Measurements from ENCODE around the gene HOOK1. TPM values are rescaled to one million over a fixed set of nuclear protein-coding genes. Genes with fewer than 3 reads are reported as not detected.

HOOK1 gene
- total and polyA plus RNA-seq, 2 donors (not counting 3 experiments of a cell fraction or from before 2014, with no cell fraction given), result not detected

GRCh38 chr1:59898927-59899326 lies 84.2 kb downstream of the HOOK1 start:
- Histone ChIP-seq H3K4me2 (ENCODE audit: insufficient read depth, low read length) (no peak overlapping the region), H3K9me1 (replicated peaks; ENCODE audit: control insufficient read depth, extremely low read depth, insufficient read depth, low read length) (no peaks in the 10 kb centered on the region), H3K36me3 (ENCODE audit: control insufficient read depth in 2 of 2, extremely low read depth in 1 of 2, insufficient read depth in 2 of 2, low read length in 2 of 2) (no peaks in the 10 kb centered on the region), H3K27ac (ENCODE audit: insufficient read depth, low read depth, low read length) (no peak overlapping the region), H3K27me3 (ENCODE audit: control insufficient read depth in 2 of 2, insufficient read depth in 2 of 2, low read length in 2 of 2) (no peaks in the 10 kb centered on the region), H4K20me1 (replicated peaks; ENCODE audit: control insufficient read depth, extremely low read depth, insufficient read depth, low read length) (no peaks in the 10 kb centered on the region), H3K4me1 (ENCODE audit: control insufficient read depth, extremely low read depth, insufficient read depth, low read length) (no peaks in the 10 kb centered on the region), H3K9ac (replicated peaks; ENCODE audit: extremely low read depth, insufficient read depth, low read length) (no peak overlapping the region), H3K79me2 (ENCODE audit: control insufficient read depth, insufficient read depth, low read length) (no peaks in the 10 kb centered on the region), H2AFZ (ENCODE audit: low read depth, low read length) (no peak overlapping the region), H3K4me3 (replicated peaks in 1 of 3; ENCODE audit: insufficient read depth in 1 of 3, low read depth in 1 of 3, low read length in 3 of 3) (no peak overlapping the region), H3K9me3 (replicated peaks; ENCODE audit: control insufficient read depth, insufficient read depth, low read length) (no peaks in the 10 kb centered on the region)
- BruUV-seq (replicated peaks), result no TSS peak
- intact Hi-C loops (cut with micrococcal nuclease), result no loop called here
- no peak for DNase-seq (ENCODE audit: low read depth, low spot score)
- dilution Hi-C loops (cut with MboI; ENCODE audit: extremely low pct_ligation_motif_present, low sequenced_read_pairs), result no loop called here
- FAIRE-seq, result no peak
- ChIA-PET POLR2A (no interaction called here), CTCF (interaction anchor here (1.5 kb wide), 1 partner anchor 49 kb away, joined by 5 read pairs; no protein-coding TSS in a partner anchor)
- TF ChIP-seq CTCF (IDR thresholded peaks at IDR 0.05; ENCODE audit: extremely low read depth in 1 of 2, insufficient read depth in 1 of 2, low read depth in 1 of 2, low read length in 2 of 2), result no peak

DNA sequence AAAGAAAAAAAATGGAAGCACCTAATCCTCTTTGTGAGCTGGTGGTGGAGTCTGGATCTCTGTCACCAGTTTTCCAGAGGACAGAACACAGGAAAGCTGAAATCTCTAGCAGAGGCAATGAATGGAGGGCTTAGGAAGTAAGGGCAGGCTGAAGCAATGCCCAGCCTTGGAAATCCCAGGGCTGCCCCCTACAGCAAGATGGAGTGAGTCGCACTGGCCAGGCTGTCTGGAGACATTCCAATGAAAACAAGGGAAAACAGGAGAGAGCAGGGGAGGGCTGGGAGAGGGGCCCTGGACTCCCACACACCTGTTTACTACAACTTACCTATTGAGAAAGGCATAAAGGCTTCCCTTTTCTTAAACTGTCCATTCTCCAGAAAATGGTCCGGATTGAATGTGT lies 85.9 kb downstream of the HOOK1 start:
- no TSS peak for BruUV-seq (replicated peaks)
- POLR2A ChIA-PET, result no interaction called here
- Histone ChIP-seq H3K79me2 (ENCODE audit: control insufficient read depth, insufficient read depth, low read length) (no peaks in the 10 kb centered on the region), H3K9me3 (replicated peaks; ENCODE audit: control insufficient read depth, insufficient read depth, low read length) (no peaks in the 10 kb centered on the region), H4K20me1 (replicated peaks; ENCODE audit: control insufficient read depth, extremely low read depth, insufficient read depth, low read length) (no peaks in the 10 kb centered on the region), H3K36me3 (ENCODE audit: control insufficient read depth in 2 of 2, extremely low read depth in 1 of 2, insufficient read depth in 2 of 2, low read length in 2 of 2) (no peaks in the 10 kb centered on the region), H3K9me1 (replicated peaks; ENCODE audit: control insufficient read depth, extremely low read depth, insufficient read depth, low read length) (no peaks in the 10 kb centered on the region), H3K27me3 (ENCODE audit: control insufficient read depth in 2 of 2, insufficient read depth in 2 of 2, low read length in 2 of 2) (no peaks in the 10 kb centered on the region), H3K4me3 (replicated peaks in 1 of 3; ENCODE audit: insufficient read depth in 1 of 3, low read depth in 1 of 3, low read length in 3 of 3) (no peak overlapping the region), H3K4me2 (ENCODE audit: insufficient read depth, low read length) (no peak overlapping the region), H2AFZ (ENCODE audit: low read depth, low read length) (no peak overlapping the region), H3K4me1 (ENCODE audit: control insufficient read depth, extremely low read depth, insufficient read depth, low read length) (no peaks in the 10 kb centered on the region), H3K9ac (replicated peaks; ENCODE audit: extremely low read depth, insufficient read depth, low read length) (no peak overlapping the region), H3K27ac (ENCODE audit: insufficient read depth, low read depth, low read length) (no peak overlapping the region)
- FAIRE-seq (no peak), DNase-seq (ENCODE audit: low read depth, low spot score) (no peak)
- CTCF ChIA-PET, result interaction anchor here (1.4 to 4.9 kb wide), 3 partner anchors 23 to 46 kb away, joined by 3 to 37 read pairs (median 5); no protein-coding TSS in a partner anchor
- intact Hi-C loops (cut with micrococcal nuclease), result no loop called here
- TF ChIP-seq EZH2 (IDR thresholded peaks at IDR 0.05; ENCODE audit: borderline replicate concordance, low read depth, low read length, severe bottlenecking) (no peak), FOS (IDR thresholded peaks at IDR 0.05; ENCODE audit: borderline replicate concordance, insufficient read depth, low read length) (no peak), MYC (IDR thresholded peaks at IDR 0.05; ENCODE audit: low read depth, low read length) (no peak), JUN (IDR thresholded peaks at IDR 0.05; ENCODE audit: borderline replicate concordance, insufficient read depth, insufficient read length, low read depth) (no peak), GATA2 (IDR thresholded peaks at IDR 0.05; ENCODE audit: insufficient read depth, insufficient read length, low read depth, low read length) (no peak), POLR2AphosphoS5 (IDR thresholded peaks at IDR 0.05; ENCODE audit: insufficient read depth, low read depth, low read length) (no peak), POLR2A (IDR thresholded peaks at IDR 0.05; ENCODE audit: low read depth, low read length) (no peak), CTCF (IDR thresholded peaks at IDR 0.05; ENCODE audit: extremely low read depth in 1 of 2, insufficient read depth in 1 of 2, low read depth in 1 of 2, low read length in 2 of 2) (no peak)
- TF ChIP-seq, protein P1, sequence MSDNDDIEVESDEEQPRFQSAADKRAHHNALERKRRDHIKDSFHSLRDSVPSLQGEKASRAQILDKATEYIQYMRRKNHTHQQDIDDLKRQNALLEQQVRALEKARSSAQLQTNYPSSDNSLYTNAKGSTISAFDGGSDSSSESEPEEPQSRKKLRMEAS (IDR thresholded peaks at IDR 0.05; ENCODE audit: insufficient read depth, insufficient read length), result no peak
- dilution Hi-C loops (cut with MboI; ENCODE audit: extremely low pct_ligation_motif_present, low sequenced_read_pairs), result no loop called here

Data from endothelial cell of umbilical vein (primary cell).